Vagina (tissue), 2 donors: ENCODE results near the gene UNK. TPM values are rescaled to one million over a fixed set of nuclear protein-coding genes. Genes with fewer than 3 reads are reported as not detected.

Experiments
- DNase-seq, 2 donors: peaks; one replicate each; pipeline ENCODE4 v3.0.0-alpha.2; 2017; ENCODE audit errors: extremely low spot score in 2 of 2
- H3K27ac ChIP-seq: fragments of 200-600 bp; sonication (generic); one replicate; pipeline ENCODE4 v1.5.1; 2019
- H3K27me3 ChIP-seq: fragments of 200-600 bp; sonication (generic); one replicate; pipeline ENCODE4 v1.5.1; 2019
- H3K36me3 ChIP-seq, 2 donors: fragments of 200-600 bp; sonication (generic); one replicate each; pipeline ENCODE4 v1.5.1; 2017 to 2019
- H3K4me1 ChIP-seq: fragments of 200-600 bp; sonication (generic); one replicate; pipeline ENCODE4 v1.5.1; 2019
- H3K4me3 ChIP-seq, 2 donors: fragments of 200-600 bp; sonication (generic); 1 replicate in 1 of 2; 2 replicates in 1 of 2; pipeline ENCODE4 v1.5.1; 2016 to 2019
- H3K9me3 ChIP-seq: fragments of 200-600 bp; sonication (generic); one replicate; pipeline ENCODE4 v1.5.1; 2019
- POLR2A ChIP-seq, 2 donors: fragments of 450-650 bp; IDR thresholded peaks; one replicate each; pipeline ENCODE4 v1.6.1; 2017; ENCODE audit warnings: antibody characterized with exemption in 2 of 2, mild to moderate bottlenecking in 2 of 2, moderate library complexity in 2 of 2
- POLR2AphosphoS5 ChIP-seq, 2 donors: sonication (generic); formaldehyde crosslinking; IDR thresholded peaks; one replicate each; pipeline ENCODE4 v1.9.0; 2017; ENCODE audit warnings: antibody characterized with exemption in 2 of 2, mild to moderate bottlenecking in 2 of 2, low read depth in 1 of 2; ENCODE audit not compliant: insufficient read depth in 1 of 2
- intact Hi-C: fragments of 100-400 bp; cut with DNase I; formaldehyde crosslinking; loops from one replicate; pipeline ENCODE4 v1.15.1; 2023
- total RNA-seq: library from RNA; depleted of rRNA; stranded (reverse); fragments of >200 nt; gene quantifications from one replicate; pipeline ENCODE4 v1.2.3, GENCODE V29; 2016
- TF ChIP-seq, protein P1 (sequence below), 3 experiments: fragments of 450-650 bp in 2 of 3; fragments of 200-600 bp in 1 of 3; sonication (generic) in 1 of 3; IDR thresholded peaks; one replicate each; pipeline ENCODE4 v1.5.1; 2017 to 2019; ENCODE audit warnings: antibody characterized with exemption in 3 of 3, mild to moderate bottlenecking in 2 of 3, moderate library complexity in 2 of 3

The UNK gene
- total RNA-seq, 1 donor from 2014 or later, result 35.1 TPM

DNA sequence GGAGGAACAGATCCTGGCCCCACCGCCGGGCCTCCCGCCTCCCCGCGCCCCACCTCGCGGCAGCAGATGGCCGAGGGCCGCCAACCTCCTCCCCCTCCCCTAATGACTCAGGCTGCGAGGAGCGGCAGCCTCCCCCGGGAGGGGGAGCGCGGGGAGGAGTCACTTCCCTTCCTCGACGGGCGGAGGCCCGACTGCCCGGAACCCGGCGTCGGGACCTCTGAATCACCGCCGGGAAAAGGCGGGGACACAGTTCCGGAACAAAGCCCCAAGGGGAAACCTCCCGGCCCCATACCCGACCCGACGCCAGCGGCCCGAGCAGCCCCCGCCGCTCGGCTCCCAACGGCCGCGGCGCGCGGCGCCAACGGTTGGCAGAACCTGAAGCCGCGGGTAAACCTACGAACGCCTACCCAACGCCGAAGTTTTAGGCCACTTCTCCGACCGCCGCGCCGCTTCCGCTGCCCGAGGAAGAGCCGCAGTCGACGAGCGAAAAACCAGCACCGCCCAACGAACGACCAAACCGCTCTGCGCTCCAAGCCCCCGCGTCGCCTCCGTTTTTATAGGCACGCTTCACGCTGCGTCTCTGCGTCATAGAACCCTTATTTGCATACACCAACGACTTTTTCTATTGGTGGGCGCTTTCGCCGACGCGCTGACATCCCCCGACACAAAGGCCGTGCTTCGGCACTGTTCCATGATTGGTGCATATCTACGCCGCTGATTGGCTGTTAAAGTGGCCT, 5.2 kb upstream of the UNK start:
- H3K27ac ChIP-seq, result peak overlapping the region; percentile 99
- TF ChIP-seq POLR2A (IDR thresholded peaks at IDR 0.05) (peak; percentile 99 to 100), POLR2AphosphoS5 (IDR thresholded peaks at IDR 0.05; ENCODE audit: insufficient read depth in 1 of 2, low read depth in 1 of 2) (peak; percentile 98 to 100)
- TF ChIP-seq, protein P1, sequence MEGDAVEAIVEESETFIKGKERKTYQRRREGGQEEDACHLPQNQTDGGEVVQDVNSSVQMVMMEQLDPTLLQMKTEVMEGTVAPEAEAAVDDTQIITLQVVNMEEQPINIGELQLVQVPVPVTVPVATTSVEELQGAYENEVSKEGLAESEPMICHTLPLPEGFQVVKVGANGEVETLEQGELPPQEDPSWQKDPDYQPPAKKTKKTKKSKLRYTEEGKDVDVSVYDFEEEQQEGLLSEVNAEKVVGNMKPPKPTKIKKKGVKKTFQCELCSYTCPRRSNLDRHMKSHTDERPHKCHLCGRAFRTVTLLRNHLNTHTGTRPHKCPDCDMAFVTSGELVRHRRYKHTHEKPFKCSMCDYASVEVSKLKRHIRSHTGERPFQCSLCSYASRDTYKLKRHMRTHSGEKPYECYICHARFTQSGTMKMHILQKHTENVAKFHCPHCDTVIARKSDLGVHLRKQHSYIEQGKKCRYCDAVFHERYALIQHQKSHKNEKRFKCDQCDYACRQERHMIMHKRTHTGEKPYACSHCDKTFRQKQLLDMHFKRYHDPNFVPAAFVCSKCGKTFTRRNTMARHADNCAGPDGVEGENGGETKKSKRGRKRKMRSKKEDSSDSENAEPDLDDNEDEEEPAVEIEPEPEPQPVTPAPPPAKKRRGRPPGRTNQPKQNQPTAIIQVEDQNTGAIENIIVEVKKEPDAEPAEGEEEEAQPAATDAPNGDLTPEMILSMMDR (IDR thresholded peaks at IDR 0.05), result peak in 2 of 3 experiments; percentile 9 to 21
- H3K4me1 ChIP-seq, result peaks cover 71% of the 10 kb centered on the region
- H3K36me3 ChIP-seq, result peaks cover 0 to 30% of the 10 kb centered on the region in 2 donors
- intact Hi-C loops, result loop anchor here (5.0 kb wide), 1 partner anchor 68 kb away; no protein-coding TSS in a partner anchor
- peak overlapping the region; percentile 77 to 93 for H3K4me3 ChIP-seq
- no peaks in the 10 kb centered on the region for H3K9me3 ChIP-seq
- H3K27me3 ChIP-seq, result no peaks in the 10 kb centered on the region
- DNase-seq, result peak in 1 of 2 donors; percentile 100

DNA sequence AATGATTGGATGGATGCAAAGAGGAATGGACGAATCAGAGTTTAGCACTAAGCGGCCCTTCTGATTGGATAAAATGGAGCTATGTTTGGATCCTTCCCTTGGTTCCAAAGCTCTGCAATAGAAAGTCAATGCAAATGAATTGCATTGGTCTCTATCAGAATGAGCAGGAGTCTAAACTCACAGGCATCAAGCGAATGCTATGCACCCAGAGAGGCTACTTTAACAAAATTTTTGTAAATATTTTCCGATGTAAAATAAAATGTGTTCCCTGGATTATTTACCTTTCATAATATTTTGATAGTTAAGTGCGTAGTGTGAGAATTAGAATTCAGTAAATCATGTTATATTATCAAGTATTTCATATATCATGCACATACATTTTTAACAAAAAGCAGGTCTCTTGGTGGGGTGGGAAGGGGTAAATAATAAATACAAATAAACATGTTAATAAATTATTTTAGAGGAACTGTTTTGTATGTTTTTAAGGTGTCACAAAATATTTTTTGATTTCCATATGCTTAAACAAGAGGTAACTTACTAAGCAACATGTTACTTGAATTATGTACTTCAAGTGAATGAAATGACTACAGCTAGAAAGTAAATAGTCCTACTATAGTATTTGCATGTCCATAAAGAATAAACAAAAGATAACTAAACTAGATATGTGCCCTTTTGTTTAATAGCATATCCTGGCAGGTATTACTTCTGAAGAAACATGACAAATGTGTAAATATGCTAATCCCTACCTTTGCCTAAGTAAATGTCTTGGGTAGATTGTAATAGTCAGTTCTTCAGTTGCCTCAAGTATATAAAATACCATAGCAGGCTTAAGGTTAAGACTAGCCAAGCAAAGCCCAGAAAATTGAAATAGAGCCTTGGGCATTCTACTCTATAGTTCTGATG, 4.4 kb upstream of the UNK start:
- H3K36me3 ChIP-seq, result peaks cover 0 to 26% of the 10 kb centered on the region in 2 donors
- H3K9me3 ChIP-seq, result no peaks in the 10 kb centered on the region
- peak overlapping the region in 1 of 2 donors; percentile 93 for H3K4me3 ChIP-seq
- peak overlapping the region; percentile 99 for H3K27ac ChIP-seq
- intact Hi-C loops, result loop anchor here (5.0 kb wide), 1 partner anchor 67 kb away; no protein-coding TSS in a partner anchor
- DNase-seq, result no peak
- TF ChIP-seq POLR2A (IDR thresholded peaks at IDR 0.05), result no peak
- TF ChIP-seq POLR2AphosphoS5 (IDR thresholded peaks at IDR 0.05; ENCODE audit: insufficient read depth in 1 of 2, low read depth in 1 of 2), result peak in 1 of 2 donors; percentile 2
- TF ChIP-seq, protein P1 (IDR thresholded peaks at IDR 0.05), result no peak
- H3K4me1 ChIP-seq, result peaks cover 63% of the 10 kb centered on the region
- H3K27me3 ChIP-seq, result no peaks in the 10 kb centered on the region

DNA sequence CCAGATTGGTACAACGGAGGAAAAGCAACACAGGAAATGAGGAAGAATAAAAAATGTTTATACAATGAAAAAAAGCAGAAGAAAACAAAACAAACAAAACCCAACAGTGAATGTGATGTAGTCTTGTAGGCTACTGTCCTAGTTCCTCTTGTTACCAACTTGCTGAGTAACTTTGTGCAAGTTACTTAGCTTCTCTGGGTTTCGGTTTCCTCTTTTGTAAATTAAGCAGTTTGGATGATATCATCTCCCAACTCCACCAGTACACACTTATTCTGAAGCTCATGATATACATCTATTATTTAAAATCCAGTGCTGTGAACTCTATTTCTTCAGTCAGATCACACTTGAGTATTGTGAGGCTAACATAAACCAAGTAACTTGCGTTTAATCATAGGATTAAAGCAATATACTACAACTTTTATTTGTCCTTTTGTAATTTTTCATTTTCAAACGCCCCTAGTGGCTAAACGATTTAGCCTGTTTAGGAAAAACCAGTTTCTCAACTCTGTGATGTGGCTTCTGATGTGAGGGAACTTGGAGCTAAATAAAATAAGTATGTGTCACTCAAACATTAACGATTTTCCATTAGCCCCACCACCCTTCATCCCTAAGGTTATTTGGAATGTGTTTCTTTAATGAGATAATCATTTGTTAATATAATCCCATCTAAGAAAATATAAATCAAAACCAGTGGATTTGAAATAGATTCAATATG, 1.4 kb upstream of the UNK start:
- H3K27me3 ChIP-seq, result no peaks in the 10 kb centered on the region
- DNase-seq, result no peak
- intact Hi-C loops, result no loop called here
- peak overlapping the region; percentile 100 for H3K27ac ChIP-seq
- H3K4me3 ChIP-seq, result peak overlapping the region in 1 of 2 donors; percentile 15
- peaks cover 63% of the 10 kb centered on the region for H3K4me1 ChIP-seq
- TF ChIP-seq POLR2AphosphoS5 (IDR thresholded peaks at IDR 0.05; ENCODE audit: insufficient read depth in 1 of 2, low read depth in 1 of 2), result peak in 1 of 2 donors; percentile 92
- TF ChIP-seq, protein P1 (IDR thresholded peaks at IDR 0.05), result peak; percentile 32 to 77 (median 64)
- TF ChIP-seq POLR2A (IDR thresholded peaks at IDR 0.05), result no peak
- H3K36me3 ChIP-seq, result peaks cover 0 to 8% of the 10 kb centered on the region in 2 donors
- H3K9me3 ChIP-seq, result no peaks in the 10 kb centered on the region

- Histone ChIP-seq H3K36me3 (peaks cover 0 to 1% of the 10 kb centered on the region in 2 donors), H3K9me3 (no peaks in the 10 kb centered on the region), H3K4me3 (peak overlapping the region; percentile 62 to 86), H3K4me1 (peaks cover 64% of the 10 kb centered on the region), H3K27ac (peak overlapping the region; percentile 100), H3K27me3 (no peaks in the 10 kb centered on the region)
- peak in 1 of 2 donors; percentile 96 for DNase-seq
- intact Hi-C loops, result no loop called here
- TF ChIP-seq, protein P1 (IDR thresholded peaks at IDR 0.05), result no peak
- no peak for TF ChIP-seq POLR2AphosphoS5 (IDR thresholded peaks at IDR 0.05; ENCODE audit: insufficient read depth in 1 of 2, low read depth in 1 of 2)
- no peak for TF ChIP-seq POLR2A (IDR thresholded peaks at IDR 0.05)
These were observed 668 bp upstream of the UNK start for GRCh38 chr17:75783803-75784472.
